ENCODE data around the gene DES.
"Not testable (repeated sequence)": the region's sequence is repeated elsewhere in the genome, so short reads cannot be mapped to it uniquely, and the experiment has no call there.

DES gene

DNA sequence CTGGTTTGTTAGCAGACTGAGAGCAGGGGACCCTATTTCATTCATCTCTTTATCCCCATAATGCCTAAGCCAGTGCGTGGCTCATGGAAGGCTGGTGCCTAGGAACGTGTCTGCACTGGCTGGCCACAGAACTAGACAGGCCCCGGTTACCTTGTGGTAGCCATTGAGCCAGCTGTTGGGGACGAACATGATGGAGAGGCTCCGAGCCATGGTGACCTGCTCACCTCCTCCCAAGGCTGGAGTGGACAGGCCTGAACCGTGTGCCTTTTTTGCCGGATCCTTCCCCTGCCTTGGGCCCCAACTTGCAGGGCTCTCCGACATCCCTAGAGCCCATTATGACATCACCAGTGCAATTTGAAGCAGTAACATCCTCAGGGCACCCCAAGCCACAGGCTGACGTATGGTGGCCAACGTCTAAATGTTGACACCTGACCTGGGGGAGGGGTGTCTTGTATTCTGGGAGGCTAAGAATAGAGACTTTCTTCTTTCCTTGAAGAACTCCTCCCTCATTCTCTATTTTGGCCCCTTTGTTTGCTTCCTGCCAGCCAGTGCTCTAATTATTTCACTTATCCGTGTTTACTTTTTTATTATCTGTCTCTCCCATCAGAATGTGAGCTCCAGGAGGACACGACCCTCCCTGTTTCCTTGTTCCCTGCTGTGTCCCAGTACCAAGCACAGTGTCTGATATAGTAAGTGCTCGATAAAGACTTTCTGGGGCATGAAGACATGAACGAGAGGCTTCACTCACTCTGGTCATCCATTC is 18.3 kb upstream of the DES start:
- DNase-seq (ENCODE audit: low read depth, low spot score) = no peak

DNA sequence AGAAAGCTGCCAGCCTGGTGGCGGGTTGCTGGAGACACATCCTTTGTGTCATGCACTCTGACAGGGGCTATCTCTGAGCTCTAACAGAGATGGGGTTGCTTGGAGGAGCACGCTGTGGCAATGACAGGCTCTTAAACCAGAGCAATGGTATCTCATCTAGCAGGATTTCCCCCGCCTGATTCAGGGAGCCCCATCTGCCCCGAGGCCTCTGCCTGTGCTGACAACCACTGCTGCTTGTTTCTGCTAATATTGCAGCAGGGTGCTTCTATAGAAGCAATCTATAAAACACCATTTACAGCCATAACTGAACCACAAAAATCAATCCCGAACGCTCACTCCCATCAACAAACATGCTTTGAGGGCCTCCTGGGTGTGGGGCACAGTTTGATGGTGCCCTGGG is 17.6 kb upstream of the DES start:
- no peak for DNase-seq (ENCODE audit: low read depth, low spot score)

DNA sequence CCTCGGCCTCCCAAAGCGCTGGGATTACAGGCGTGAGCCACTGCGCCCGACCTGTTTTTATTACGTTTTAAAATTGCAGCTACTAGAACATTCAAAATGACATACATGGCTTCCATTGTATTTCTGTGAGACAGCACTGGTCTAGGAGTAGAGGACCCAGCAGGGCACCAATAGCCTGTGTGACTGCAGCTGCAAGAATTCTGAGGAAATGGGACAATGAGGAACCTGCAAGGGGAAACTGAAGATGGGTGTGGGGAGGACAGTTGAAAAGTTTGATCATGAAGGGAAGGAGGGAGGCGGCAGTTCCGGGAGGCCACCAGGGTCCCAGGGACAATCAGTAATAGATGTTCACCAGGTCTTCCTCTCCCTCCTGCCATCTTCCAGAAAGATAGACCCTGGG is 16.6 kb upstream of the DES start:
- DNase-seq (ENCODE audit: low read depth, low spot score) = no peak

DNA sequence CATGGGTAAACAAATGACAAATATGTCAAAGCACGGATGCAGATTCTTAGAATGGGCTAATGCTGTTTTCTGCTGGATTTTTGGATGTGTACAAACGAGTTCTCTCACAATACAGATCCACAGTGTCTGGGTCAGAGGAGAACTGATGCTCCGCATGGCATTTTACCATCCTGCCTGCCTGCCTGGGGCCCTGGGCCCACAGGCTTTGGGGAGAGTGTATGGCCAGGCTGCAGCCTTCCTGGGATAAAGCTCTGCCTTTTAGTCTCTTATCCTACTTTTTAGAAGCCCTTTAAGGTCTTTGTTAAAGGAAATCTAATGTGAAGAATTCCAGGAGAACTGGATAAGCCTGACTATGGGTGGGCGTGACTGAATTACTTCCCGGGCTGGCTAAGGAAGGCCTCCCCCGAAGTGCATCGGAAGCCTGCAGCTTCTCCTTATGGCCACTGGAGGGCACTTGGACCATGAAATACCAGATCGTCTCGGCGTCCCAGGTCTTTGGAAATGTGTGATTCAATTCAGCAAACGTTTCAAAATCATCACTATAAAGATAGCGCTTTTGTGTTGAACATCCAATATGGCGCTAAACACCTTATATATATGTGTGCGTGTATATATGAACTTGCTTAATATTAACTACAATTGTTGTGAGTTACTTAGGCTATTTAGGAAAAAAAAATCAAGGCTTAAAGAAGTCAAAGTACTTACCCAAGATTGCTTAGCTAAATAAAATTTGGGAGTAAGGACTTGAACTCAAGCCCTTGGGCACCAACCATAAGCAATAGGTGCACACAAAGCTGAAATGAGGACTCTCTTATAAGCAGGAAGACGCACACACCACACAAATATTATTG is 15.3 kb upstream of the DES start:
- DNase-seq (ENCODE audit: low read depth, low spot score) = peak; percentile 39

DNA sequence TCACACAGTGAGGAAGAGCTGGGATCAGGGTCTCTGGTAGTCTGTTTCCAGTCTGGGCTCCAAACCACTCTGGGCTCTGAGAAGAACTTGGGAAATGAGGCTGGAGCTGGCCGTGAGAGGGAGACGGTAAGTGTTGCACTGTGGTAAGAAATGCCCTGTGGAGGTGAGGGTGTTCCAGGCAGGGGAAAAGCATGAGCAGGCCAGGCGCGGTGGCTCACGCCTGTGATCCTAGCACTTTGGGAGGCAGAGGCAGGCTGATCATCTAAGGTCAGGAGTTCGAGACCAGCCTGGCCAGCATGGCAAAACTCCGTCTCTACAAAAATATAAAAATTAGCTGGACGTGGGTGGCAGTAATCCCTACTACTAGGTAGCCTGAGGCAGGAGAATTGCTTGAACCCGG is 14.3 kb upstream of the DES start:
- no peak for DNase-seq (ENCODE audit: low read depth, low spot score)

DNA sequence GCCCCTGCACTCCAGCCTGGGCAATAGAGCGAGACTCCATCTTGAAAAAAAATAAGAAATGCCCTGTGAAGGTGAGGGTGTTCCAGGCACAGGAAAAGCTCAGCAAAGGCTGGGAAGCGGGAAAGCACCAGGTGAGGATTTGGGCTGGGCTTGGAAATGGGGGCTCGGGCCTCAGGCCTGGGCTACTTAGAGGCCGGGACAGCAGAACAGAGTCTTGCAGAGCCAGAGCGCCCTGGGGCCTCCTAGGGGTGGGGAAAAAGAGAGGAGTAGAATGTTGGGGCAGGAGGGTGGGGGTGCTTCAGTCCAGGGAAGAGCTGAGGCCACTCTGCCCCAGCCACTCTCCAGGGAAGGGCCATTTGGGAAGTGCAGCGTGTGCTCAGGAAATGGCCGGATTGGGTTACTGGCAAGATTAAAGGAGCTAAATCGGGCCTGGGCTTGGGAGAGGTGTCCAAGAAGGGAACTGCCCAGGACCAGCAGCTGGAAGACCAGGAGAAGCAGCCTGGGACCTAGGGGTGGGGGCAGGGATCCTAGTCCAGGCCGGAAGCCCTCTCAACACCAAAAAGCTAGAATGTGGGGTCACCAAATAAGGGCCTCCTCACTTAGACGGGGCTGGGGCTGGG is 13.8 kb upstream of the DES start:
- DNase-seq (ENCODE audit: low read depth, low spot score) = no peak

DNA sequence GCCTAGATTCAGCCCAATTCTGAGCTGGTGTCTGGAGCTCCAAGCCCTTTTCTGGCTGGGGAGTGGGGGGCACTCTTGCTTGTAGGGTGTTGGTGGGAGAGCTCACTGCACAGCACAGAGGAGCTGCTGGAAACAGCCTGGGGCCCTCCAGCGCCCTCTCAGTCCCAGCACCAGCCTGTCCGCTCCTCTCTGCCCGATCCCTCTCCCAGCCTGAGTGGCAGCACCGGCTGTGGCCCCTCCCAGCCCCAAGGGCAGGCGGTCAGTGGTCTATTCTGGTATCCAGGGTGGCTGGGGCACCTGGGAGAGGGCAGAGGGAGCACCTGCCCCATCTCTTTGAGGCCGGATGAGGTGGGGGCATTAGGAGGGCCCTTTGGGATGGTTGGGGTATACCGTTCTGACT is 13.2 kb upstream of the DES start:
- DNase-seq (ENCODE audit: low read depth, low spot score) = no peak

DNA sequence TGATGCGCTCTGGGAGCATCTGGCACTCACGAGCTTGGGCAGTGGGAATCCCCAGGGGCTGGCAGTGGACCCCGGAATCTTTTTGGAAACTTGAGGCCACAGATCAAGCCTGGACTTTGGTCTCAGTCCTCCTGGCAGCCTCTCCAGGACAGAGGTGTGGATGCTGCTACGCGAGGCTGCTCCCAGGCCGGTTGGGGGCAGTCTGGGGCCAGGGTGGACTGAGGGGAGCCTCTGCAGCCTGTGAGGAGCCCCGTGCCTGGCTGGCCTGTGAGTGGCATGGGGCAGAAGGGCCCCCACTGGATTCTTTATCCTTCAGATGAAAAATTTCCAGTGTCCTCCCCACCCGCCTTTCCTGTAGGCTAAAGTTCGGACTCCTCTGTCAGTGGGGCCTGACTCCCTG is 12.7 kb upstream of the DES start:
- no peak for DNase-seq (ENCODE audit: low read depth, low spot score)

DNA sequence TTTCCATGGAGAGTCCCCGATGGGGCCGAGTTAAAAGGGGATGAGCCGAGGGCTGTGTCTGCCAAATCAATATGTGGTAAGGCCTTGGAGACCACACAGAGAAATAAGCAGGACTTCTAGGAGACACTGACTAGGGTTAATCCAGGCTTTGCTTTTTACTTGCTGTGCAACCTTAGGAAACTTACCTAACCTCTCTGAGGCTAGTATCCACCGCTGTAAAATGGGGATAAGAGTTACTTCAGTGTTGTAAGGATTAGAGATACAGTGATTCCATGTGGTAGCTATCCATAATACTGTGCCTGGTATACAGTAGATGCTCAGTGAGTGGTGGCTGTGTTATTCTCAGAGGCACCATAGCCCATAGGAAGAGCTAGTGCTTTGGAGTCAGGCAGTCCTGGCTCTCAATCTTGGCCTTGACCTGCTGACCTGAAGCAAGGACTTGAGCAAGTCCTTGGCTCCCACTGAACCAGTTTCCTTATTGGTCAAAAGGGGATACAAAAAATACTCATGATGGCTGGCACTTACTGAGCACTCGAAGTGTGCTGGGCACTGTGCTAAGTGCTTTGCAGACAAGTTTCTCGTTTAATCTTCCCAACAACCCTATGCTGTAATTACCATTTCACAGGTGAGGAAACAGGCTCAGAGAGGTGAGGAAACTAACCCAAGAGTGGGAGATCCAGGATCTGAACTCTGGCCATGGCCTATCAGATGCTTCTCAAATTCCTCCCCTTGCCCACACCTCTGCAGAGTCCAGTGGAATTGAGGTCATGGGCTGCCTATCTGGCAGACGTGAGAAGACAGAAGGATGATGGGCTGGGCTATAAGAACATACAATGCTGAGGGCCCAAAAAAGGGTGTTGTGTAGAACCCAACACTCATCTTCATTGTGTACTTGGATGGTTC is 12.0 kb upstream of the DES start:
- DNase-seq (ENCODE audit: low read depth, low spot score) = no peak

DNA sequence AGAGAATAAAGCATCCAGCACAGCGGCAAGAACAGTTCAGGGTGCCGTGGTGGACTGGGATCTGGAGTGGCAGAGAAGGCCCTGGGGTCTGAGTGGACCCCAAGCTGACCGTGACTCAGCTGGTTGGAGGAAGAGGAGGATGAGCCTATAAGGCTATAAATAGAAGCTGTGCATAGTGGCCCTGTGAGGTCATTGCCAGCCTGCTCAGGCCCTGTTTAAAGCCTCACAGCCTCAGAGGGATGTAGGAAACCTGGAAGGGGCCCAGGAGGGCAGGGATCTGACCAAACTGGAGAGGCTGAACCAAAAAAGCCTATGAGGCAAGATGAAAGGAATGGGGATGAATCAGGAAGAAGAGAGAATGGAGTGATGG is 11.3 kb upstream of the DES start:
- no peak for DNase-seq (ENCODE audit: low read depth, low spot score)

DNA sequence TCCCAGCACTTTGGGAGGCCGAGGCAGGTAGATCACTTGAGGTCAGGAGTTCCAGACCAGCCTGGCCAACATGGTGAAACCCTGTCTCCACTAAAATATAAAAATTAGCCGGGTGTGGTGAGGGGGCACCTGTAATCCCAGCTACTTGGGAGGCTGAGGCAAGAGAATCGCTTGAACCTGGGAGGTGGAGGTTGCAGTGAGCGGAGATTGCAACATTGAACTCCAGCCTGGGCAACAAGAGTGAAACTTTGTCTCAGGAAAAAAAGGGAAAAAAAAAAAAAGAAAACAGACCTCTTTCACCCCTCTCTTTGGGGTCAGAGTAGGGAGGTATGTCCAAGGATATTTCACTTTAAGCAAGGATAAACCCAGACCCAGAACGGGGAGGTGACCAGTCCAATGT is 10.8 kb upstream of the DES start:
- DNase-seq (ENCODE audit: low read depth, low spot score) = not testable (repeated sequence)

DNA sequence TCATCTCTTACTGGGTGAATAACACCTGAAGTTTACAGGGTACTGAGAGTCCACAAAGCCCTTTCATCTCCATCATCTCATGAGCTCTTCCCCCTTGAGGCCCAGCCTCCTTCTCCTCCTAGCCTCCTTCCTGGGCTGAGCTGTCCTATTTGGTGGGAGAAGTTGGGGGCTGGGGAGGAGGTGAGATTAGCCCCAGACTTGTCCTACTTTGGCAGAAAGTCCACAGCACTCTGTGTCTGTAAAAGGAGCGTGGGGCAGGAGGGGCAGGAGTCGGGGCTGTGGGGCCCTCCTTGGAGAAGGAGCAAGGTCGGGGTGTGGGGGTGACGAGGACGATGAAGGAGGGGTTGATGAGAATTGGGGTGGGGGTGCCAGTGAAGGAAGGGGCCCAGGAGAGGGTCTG is 10.0 kb upstream of the DES start:
- DNase-seq (ENCODE audit: low read depth, low spot score) = no peak

DNA sequence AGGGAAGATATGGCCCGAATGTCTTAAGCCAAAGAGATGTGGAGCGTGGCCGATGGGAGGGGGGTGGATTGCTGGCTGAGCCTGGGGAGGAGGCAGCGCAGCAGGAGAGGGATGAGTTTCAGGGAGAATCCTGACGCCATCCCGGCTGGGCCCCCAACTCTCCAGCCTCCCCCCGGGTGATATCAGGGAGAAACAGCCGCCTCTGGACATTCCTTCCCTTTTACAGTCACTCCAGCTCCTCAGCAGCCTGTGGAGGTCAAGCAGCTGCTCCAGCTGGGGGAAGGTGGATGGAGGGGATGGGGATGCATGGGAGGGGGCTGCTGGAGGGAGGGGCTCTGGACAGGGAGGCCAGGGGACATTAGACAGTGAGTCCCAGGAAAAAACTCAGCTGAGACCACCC is 9.5 kb upstream of the DES start:
- DNase-seq (ENCODE audit: low read depth, low spot score) = no peak

DNA sequence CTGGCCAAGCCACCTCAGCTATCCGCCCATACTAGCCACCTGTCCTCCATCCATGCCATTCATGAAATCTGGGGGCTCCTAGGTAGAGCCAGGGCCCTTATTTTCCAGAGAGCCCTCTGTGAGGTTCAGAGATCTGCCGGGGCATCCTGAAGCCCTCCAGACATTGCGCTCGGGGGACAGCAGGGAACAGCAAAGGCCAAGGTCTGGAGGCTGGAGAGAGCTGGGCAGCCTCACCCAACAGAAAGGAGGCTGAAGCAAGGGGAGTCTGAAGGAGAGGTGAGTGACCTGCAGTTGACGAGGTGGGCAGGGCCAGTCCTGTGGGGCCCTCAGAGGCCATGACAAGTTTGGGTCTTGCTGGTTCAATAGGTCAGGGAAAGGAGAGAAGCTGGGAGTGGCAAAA is 8.6 kb upstream of the DES start:
- no peak for DNase-seq (ENCODE audit: low read depth, low spot score)

DNA sequence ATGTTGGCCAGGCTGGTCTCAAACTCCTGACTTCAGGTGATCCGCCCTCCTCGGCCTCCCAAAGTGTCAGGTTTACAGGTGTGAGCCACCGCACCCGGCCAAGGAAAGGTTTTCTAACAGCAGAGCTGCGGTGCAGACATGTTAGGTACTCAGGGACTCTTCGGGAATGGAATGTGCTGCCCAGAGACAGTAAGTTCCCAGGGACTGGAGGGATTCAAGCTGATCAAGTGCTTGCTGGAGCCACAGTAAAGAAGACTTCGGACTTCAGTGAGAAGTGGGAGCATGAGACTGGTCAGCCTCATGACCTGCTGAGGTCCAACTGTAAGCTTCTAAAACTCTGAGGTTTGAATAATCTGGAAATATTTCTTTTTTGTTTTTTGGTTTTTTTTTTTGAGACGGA is 7.8 kb upstream of the DES start:
- no peak for DNase-seq (ENCODE audit: low read depth, low spot score)

DNA sequence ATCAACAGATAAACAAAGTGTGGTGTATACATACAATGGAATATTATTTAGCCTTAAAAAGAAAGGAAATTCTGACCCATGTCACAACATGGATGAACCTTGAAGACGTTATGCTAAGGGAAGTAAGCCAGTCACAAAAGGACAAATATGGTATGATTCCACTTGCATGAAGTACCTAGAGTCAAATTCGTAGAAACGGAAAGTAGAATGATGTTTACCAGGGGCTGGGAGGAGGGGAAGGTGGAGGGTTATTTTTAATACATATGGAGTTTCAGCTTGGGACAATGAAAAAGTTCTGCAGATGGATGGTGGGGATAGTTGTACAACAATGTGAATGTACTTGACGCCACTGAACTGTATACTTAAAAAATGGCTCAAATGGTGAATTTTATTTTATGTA is 3.3 kb upstream of the DES start:
- no peak for DNase-seq (ENCODE audit: low read depth, low spot score)

DNA sequence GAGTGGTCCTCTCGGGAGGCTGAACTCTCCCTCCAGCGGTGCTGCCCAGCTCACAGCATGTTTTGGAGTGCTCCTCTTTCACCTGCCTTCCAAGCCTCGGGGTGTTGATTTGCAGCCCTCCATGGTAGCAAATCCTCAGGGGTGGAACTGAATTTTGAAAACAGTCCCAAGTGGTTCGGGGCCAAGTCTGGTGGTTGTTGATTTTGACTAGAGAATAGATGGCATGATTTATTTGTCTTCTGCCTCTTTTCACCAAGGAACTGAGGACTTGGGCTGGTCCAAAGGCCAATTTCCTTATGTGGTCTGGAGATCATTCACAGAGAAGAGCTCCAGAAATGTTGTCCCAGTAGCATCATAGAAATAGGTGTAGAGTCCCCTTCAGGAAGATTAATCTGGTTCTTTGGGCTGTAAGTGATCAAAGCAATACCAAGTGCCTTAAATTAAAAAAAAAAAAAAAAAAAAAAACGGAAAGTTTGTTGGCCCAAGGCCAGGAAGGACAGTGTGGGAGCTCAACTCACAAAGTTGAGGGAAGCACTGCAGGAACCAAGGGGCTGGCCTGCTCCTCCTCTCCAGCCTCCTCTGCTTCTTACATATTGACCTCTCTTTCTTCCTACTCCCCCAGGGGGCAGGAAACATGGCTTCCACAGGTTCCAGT is 2.5 kb upstream of the DES start:
- DNase-seq (ENCODE audit: low read depth, low spot score) = no peak

DNA sequence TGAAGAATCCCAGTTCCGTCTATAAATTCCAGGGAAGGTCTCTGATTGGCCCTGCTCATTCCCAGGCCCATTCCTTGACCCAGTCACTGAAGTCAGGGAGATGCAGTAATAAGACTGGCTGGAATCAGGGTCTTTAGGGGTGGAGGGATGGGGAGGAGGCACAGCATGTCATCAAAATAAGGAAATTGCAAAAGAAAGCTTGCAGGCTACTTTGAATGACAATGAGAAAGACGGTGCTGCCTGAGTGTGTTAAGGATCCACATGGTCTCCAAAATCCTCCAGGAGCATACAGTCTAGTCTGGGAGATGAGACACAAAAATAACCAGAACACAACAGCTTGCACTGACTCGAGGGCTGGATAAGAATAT is 2.0 kb upstream of the DES start:
- DNase-seq (ENCODE audit: low read depth, low spot score) = no peak

DNA sequence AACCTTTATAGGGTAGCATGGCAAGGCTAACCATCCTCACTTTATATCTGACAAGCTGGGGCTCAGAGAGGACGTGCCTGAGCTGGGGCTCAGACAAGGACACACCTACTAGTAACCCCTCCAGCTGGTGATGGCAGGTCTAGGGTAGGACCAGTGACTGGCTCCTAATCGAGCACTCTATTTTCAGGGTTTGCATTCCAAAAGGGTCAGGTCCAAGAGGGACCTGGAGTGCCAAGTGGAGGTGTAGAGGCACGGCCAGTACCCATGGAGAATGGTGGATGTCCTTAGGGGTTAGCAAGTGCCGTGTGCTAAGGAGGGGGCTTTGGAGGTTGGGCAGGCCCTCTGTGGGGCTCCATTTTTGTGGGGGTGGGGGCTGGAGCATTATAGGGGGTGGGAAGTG is 1.2 kb upstream of the DES start:
- no peak for DNase-seq (ENCODE audit: low read depth, low spot score)

DNA sequence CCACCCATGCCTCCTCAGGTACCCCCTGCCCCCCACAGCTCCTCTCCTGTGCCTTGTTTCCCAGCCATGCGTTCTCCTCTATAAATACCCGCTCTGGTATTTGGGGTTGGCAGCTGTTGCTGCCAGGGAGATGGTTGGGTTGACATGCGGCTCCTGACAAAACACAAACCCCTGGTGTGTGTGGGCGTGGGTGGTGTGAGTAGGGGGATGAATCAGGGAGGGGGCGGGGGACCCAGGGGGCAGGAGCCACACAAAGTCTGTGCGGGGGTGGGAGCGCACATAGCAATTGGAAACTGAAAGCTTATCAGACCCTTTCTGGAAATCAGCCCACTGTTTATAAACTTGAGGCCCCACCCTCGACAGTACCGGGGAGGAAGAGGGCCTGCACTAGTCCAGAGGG is 803 bp upstream of the DES start:
- DNase-seq (ENCODE audit: low read depth, low spot score) = no peak

DNA sequence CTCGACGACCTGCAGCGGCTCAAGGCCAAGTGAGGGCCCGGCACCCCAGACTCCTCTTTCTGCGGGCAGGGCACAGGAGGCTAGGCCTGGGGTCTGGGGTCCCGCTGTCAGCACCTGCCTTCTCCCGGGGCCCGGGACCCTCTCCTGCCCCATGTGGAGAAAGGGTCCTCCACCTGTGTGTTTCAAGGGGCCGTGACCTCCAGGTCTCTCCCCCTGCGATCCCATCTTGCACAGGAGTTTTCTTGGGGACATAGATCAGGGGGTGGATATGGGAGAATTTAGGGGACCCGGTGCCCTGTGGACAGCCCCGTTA is 791 bp downstream of the DES start:
- no peak for DNase-seq (ENCODE audit: low read depth, low spot score)
